ENCODE measurements around the gene VIM.

DNA sequence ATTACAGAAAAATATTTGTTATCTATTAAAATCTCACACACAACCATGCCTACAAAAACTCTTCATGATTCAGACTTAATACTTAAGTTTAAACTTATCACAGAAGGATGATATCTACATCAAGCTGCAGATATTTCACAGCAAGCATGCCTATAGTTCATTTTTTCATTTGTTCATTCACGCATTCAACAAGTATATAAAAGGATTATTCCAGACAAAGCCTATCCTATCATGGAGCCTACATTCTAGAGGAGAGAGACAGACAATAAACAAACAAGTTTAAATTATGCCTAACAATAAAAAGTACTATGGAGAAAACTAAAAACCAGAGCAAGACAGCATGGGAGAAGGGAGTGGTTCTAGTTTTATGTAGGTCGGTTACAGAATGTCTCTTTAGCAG is 37.4 kb upstream of the VIM start:
- TF ChIP-seq POLR2AphosphoS5 (IDR thresholded peaks at IDR 0.05; ENCODE audit: borderline replicate concordance, low read depth, low read length) (no peak), EZH2 (IDR thresholded peaks at IDR 0.05) (no peak)

All from SK-N-MC (cell line).